ENCODE measurements around the gene DNAJC18. TPM values are rescaled to one million over a fixed set of nuclear protein-coding genes. Genes with fewer than 3 reads are reported as not detected.
"Not testable (repeated sequence)": the region's sequence is repeated elsewhere in the genome, so short reads cannot be mapped to it uniquely, and the experiment has no call there.

Gene DNAJC18
- total and polyA plus RNA-seq, 8 donors: 1.1 to 5.8 (median 1.9) TPM

DNA sequence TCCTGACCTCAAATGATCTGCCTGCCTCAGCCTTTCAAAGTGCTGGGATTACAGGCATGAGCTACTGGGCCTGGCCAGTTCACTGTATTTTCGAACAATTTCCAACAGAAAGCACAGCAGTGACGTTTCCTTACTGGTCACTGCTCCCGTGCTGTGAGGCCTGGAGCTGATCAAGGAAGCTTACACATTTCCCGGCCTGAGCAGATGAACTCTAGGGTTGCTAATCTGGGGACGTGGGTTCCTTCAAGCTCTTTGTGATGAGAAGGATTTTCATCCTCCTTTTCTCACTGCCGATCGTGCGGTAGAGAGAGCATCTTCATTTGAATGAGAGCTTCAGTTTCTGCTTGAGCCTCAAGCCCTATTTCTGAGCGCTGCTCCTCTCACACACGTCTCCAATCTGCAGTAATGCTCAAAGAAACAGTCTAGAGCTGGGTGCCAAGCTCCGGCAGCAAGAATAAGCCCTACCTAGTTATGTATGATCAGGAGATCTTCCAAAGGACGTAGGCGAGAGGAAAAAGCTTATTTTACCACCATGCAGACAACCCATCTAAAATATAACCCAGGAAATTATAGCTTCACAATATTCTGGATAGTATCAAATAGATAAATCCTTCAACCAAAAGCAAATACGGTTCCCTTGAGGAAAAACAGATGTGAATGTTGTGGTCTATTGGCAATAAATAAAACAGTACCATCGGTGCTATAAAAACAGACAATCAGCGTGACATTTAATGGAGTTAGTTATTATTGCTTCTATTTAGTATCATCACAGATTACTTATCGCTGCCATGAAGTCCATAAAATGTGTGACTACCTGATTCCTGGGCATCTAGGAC is 28.1 kb downstream of the DNAJC18 start:
- intact Hi-C loops (cut with DNase I): no loop called here
- WGBS, 2 donors: 78 to 85% methylated on average over 17 of the region's 17 CpGs
- Histone ChIP-seq H3K27ac (peak overlapping the region in 1 of 4 donors; percentile 22), H3K9me3 (no peaks in the 10 kb centered on the region), H3K36me3 (no peaks in the 10 kb centered on the region), H3K4me3 (no peak overlapping the region), H3K4me1 (no peaks in the 10 kb centered on the region), H3K27me3 (no peaks in the 10 kb centered on the region)
- no peak for TF ChIP-seq CTCF (IDR thresholded peaks at IDR 0.05)
- DNase-seq (no peak), FAIRE-seq (no peak), ATAC-seq (peak in 1 of 4 donors; percentile 12)

DNA sequence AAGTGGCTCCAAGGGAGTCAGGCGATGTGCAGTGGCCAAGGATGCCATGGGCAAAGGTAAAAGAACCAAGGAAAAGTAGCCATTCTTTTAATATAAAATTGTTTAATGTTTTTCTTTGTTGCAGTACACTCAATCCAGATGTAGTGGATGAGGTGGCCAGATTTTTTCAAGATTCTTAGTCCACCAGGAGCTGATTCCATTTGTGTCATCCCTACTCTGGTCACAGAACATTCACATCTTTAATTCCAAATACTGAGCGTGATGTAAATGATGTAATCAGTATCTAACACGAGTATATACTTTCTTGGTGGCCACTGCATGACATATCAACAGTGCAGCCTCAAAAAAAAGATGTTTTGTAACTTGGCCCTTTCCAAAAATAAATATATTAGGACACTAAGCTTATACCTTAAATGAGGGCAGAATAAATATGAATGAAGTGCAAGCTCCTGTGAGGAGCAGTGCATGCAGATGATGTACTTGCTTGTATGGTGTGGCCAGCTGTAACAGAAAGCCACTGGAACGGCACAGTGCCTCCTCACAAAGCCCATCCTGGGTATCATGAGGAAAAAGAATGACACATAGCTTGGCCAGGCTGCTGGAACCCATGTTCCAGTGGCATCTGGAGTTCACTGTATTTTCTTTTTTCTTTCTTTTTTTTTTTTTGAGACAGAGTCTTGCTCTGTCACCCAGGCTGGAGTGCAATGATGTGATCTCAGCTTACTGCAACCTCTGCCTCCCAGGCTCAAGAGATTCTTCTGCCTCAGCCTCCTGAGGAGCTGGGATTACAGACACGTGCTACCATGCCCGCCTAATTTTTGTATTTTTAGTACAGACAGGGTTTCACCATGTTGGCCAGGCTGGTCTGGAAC is 29.0 kb downstream of the DNAJC18 start:
- Histone ChIP-seq H3K27ac (no peak overlapping the region), H3K9me3 (no peaks in the 10 kb centered on the region), H3K36me3 (no peaks in the 10 kb centered on the region), H3K4me3 (no peak overlapping the region), H3K27me3 (no peaks in the 10 kb centered on the region), H3K4me1 (no peaks in the 10 kb centered on the region)
- TF ChIP-seq CTCF (IDR thresholded peaks at IDR 0.05): no peak
- intact Hi-C loops (cut with DNase I): no loop called here
- 69 to 80% methylated on average over 6 of the region's 6 CpGs for WGBS, 2 donors
- ATAC-seq (no peak), FAIRE-seq (no peak), DNase-seq (no peak)

GRCh38 chr5:139409116-139409515 is 30.2 kb downstream of the DNAJC18 start:
- H3K27ac ChIP-seq; H3K4me3 ChIP-seq; H3K9me3 ChIP-seq; H3K27me3 ChIP-seq; DNase-seq; intact Hi-C loops (cut with DNase I); ATAC-seq; FAIRE-seq; H3K4me1 ChIP-seq; H3K36me3 ChIP-seq: not testable (repeated sequence)
- WGBS, 2 donors: 80 to 94% methylated on average over 5 of the region's 5 CpGs

- no peak for ATAC-seq
- WGBS, 2 donors: 90 to 96% methylated on average over 7 of the region's 7 CpGs
- intact Hi-C loops (cut with DNase I): no loop called here
- Histone ChIP-seq H3K4me3 (no peak overlapping the region), H3K27ac (no peak overlapping the region), H3K9me3 (no peaks in the 10 kb centered on the region), H3K27me3 (no peaks in the 10 kb centered on the region), H3K4me1 (peaks cover 0 to 5% (median 0%) of the 10 kb centered on the region in 3 donors), H3K36me3 (no peaks in the 10 kb centered on the region)
- no peak for DNase-seq
- no peak for TF ChIP-seq CTCF (IDR thresholded peaks at IDR 0.05)
- FAIRE-seq: no peak
Observed at GRCh38 chr5:139408191-139408590, 31.1 kb downstream of the DNAJC18 start.

DNA sequence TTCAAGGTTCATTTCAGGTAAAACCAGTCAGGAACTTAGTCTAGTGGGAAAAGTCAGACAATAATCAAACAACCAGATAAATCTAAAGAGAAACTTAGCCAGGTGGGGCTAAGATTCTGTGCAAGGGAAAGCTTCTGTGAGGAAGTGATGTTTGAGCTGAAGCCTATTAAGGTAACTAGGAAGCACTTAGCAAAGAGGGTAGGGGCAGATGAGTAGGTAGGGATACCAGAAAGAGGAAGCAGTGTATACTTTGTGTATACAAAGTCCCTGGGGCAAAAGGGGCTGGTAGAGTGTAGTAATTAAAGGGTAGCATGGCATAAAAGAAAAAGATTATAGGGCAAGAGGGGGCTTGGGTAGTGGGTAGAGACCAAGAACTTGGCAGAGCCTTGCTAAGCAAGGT is 31.8 kb downstream of the DNAJC18 start:
- intact Hi-C loops (cut with DNase I): no loop called here
- FAIRE-seq (no peak), ATAC-seq (no peak), DNase-seq (no peak)
- no peak overlapping the region for H3K4me3 ChIP-seq
- no peaks in the 10 kb centered on the region for H3K9me3 ChIP-seq
- no peaks in the 10 kb centered on the region for H3K36me3 ChIP-seq
- TF ChIP-seq CTCF (IDR thresholded peaks at IDR 0.05): no peak
- no peaks in the 10 kb centered on the region for H3K27me3 ChIP-seq
- H3K27ac ChIP-seq: no peak overlapping the region
- H3K4me1 ChIP-seq: peaks cover 0 to 5% (median 0%) of the 10 kb centered on the region in 3 donors
